Metanephros (tissue), 1 donor: Measurements from ENCODE around the gene PARP14. TPM values are rescaled to one million over a fixed set of nuclear protein-coding genes. Genes with fewer than 3 reads are reported as not detected.

Source experiments
- total RNA-seq: library from RNA; depleted of rRNA; stranded (reverse); fragments of >200 nt; gene quantifications from one replicate; pipeline ENCODE4 v1.2.3, GENCODE V29; 2014

PARP14 gene, protein sequence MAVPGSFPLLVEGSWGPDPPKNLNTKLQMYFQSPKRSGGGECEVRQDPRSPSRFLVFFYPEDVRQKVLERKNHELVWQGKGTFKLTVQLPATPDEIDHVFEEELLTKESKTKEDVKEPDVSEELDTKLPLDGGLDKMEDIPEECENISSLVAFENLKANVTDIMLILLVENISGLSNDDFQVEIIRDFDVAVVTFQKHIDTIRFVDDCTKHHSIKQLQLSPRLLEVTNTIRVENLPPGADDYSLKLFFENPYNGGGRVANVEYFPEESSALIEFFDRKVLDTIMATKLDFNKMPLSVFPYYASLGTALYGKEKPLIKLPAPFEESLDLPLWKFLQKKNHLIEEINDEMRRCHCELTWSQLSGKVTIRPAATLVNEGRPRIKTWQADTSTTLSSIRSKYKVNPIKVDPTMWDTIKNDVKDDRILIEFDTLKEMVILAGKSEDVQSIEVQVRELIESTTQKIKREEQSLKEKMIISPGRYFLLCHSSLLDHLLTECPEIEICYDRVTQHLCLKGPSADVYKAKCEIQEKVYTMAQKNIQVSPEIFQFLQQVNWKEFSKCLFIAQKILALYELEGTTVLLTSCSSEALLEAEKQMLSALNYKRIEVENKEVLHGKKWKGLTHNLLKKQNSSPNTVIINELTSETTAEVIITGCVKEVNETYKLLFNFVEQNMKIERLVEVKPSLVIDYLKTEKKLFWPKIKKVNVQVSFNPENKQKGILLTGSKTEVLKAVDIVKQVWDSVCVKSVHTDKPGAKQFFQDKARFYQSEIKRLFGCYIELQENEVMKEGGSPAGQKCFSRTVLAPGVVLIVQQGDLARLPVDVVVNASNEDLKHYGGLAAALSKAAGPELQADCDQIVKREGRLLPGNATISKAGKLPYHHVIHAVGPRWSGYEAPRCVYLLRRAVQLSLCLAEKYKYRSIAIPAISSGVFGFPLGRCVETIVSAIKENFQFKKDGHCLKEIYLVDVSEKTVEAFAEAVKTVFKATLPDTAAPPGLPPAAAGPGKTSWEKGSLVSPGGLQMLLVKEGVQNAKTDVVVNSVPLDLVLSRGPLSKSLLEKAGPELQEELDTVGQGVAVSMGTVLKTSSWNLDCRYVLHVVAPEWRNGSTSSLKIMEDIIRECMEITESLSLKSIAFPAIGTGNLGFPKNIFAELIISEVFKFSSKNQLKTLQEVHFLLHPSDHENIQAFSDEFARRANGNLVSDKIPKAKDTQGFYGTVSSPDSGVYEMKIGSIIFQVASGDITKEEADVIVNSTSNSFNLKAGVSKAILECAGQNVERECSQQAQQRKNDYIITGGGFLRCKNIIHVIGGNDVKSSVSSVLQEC (N-terminal part only)
- total RNA-seq = 37.4 TPM

GRCh38 chr3:122680475-122681283 lies at the start of gene PARP14:
PARP14 (plus strand) TSS chr3:122680839; CDS start chr3:122680884, 45 bp downstream.

Other genes starting within 250 kb of the PARP14 start
- gene KPNA1, start 165.9 kb upstream of the PARP14 start, total RNA-seq = 26.9 TPM
- 15.5 TPM for gene PARP9, start 116.5 kb upstream of the PARP14 start, total RNA-seq
- gene DTX3L, start 116.5 kb upstream of the PARP14 start, total RNA-seq = 16.2 TPM
- 1.6 TPM for gene PARP15, start 103.2 kb upstream of the PARP14 start, total RNA-seq
- gene HSPBAP1, start 113.0 kb downstream of the PARP14 start, total RNA-seq = 8.5 TPM
- 17.2 TPM for gene SLC49A4, start 114.2 kb downstream of the PARP14 start, total RNA-seq